Lung (tissue), 12 donors: Measurements from ENCODE around the gene AGRP. TPM values are rescaled to one million over a fixed set of nuclear protein-coding genes. Genes with fewer than 3 reads are reported as not detected.

Experiments
- ATAC-seq: fragments of 200-7000 bp; cut with Tn5 transposase; one replicate; pipeline ENCODE4 v1.9.1; 2020; ENCODE audit warnings: moderate number of reproducible peaks; ENCODE audit not compliant: insufficient read depth, low FRiP score
- DNase-seq, 3 donors: peaks; one replicate each; pipeline ENCODE4 v3.0.0-alpha.2; 2013 to 2017
- H3K27ac ChIP-seq, 2 donors: one replicate each; pipeline ENCODE4 v1.5.1; 2013; ENCODE audit warnings: mild to moderate bottlenecking in 2 of 2, moderate library complexity in 2 of 2, control low read depth in 1 of 2, inconsistent platforms in 1 of 2, low read depth in 1 of 2, low read length in 1 of 2
- H3K27me3 ChIP-seq, 3 donors: one replicate each; pipeline ENCODE4 v1.5.1; 2013; ENCODE audit warnings: low read length in 2 of 3; ENCODE audit not compliant: control insufficient read depth in 3 of 3, insufficient read depth in 3 of 3
- H3K36me3 ChIP-seq, 4 donors: one replicate each; pipeline ENCODE4 v1.5.1; 2013; ENCODE audit warnings: low read length in 4 of 4, mild to moderate bottlenecking in 1 of 4, moderate library complexity in 1 of 4; ENCODE audit not compliant: control insufficient read depth in 4 of 4, insufficient read depth in 4 of 4
- H3K4me1 ChIP-seq, 5 donors: one replicate each; pipeline ENCODE4 v1.5.1; 2013; ENCODE audit warnings: low read length in 5 of 5, mild to moderate bottlenecking in 2 of 5, moderate library complexity in 1 of 5; ENCODE audit not compliant: control insufficient read depth in 5 of 5, insufficient read depth in 5 of 5
- H3K4me3 ChIP-seq: one replicate; pipeline ENCODE4 v1.5.1; 2013; ENCODE audit warnings: mild to moderate bottlenecking, control low read depth, moderate library complexity
- H3K9ac ChIP-seq, 2 donors: one replicate each; pipeline ENCODE4 v1.5.1; 2013; ENCODE audit warnings: low read length in 2 of 2, control low read depth in 1 of 2; ENCODE audit not compliant: insufficient read depth in 1 of 2
- H3K9me3 ChIP-seq, 4 donors: one replicate each; pipeline ENCODE4 v1.5.1; 2013; ENCODE audit warnings: low read length in 3 of 4, mild to moderate bottlenecking in 1 of 4, moderate library complexity in 1 of 4; ENCODE audit not compliant: control insufficient read depth in 4 of 4, insufficient read depth in 3 of 4
- WGBS, 2 donors: extraction: QIAGEN DNeasy Blood & Tissue Kit; methylation state at CpG; one replicate each; pipeline ENCODE4 v1.1.7; 2013; 5-methylcytosine and 5-hydroxymethylcytosine counted together
- polyA plus RNA-seq, 2 donors: library from polyadenylated mRNA; stranded (reverse); fragments of 200-250 nt; gene quantifications; one replicate each; pipeline ENCODE4 v1.2.1, GENCODE V29; 2013
- total RNA-seq, 2 donors: library from RNA; depleted of rRNA in 1 of 2; stranded (reverse); fragments of >200 nt in 1 of 2; gene quantifications; one replicate each; pipeline ENCODE4 v1.2.1, GENCODE V29; 2014 to 2021
- TF ChIP-seq, protein P1 (sequence below): IDR thresholded peaks from 2 replicates; pipeline ENCODE4 v1.5.1; 2012; ENCODE audit warnings: mild to moderate bottlenecking; ENCODE audit errors: control extremely low read depth, extremely low read depth
- donor health status: control.
- donor health status: control.
- donor health status: Bipolar disorder and iron deficiency.
- donor health status: healthy.
- donor health status: DM: yes; HTN: yes; CAD: no.

The AGRP gene
- total and polyA plus RNA-seq, 4 donors, result 0.97 to 8.3 (median 1.4) TPM; not detected in 1

DNA sequence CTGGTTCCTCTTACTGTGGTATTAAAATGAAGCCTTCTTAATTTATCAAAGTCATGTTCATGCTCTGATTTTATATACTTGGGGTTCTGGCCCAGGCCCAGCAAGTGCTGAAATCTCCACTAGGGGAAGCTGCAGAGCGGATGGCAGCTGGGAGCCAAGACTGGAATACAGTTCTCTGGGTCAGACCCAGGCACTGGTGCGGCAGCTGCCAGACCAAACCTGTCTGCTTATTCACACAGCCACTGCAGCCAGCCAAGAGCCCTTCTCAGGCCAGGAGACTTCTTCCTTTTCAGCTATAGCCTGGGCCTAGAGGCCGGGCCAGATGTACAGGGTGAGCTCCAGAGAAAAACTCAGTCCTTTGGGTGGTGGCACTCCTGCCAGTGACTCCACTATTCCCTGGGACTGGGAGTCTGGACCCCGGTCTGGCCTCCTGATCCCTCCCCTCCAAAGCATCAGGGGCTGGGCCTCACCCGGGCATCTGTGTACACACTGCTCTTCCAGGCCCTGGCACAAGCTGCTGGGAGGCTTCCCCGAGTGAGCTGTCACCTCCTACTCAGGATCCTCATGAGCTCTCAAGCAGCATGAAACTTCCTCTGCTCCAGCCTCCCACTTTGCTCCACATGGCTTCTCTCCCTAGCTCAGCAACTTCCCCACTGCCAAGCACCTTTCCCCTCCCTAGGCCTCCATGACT lies 26.8 kb downstream of the AGRP start:
- TF ChIP-seq, protein P1, sequence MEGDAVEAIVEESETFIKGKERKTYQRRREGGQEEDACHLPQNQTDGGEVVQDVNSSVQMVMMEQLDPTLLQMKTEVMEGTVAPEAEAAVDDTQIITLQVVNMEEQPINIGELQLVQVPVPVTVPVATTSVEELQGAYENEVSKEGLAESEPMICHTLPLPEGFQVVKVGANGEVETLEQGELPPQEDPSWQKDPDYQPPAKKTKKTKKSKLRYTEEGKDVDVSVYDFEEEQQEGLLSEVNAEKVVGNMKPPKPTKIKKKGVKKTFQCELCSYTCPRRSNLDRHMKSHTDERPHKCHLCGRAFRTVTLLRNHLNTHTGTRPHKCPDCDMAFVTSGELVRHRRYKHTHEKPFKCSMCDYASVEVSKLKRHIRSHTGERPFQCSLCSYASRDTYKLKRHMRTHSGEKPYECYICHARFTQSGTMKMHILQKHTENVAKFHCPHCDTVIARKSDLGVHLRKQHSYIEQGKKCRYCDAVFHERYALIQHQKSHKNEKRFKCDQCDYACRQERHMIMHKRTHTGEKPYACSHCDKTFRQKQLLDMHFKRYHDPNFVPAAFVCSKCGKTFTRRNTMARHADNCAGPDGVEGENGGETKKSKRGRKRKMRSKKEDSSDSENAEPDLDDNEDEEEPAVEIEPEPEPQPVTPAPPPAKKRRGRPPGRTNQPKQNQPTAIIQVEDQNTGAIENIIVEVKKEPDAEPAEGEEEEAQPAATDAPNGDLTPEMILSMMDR, result no peak
- H3K27ac ChIP-seq, result peak overlapping the region in 1 of 2 donors; percentile 23

DNA sequence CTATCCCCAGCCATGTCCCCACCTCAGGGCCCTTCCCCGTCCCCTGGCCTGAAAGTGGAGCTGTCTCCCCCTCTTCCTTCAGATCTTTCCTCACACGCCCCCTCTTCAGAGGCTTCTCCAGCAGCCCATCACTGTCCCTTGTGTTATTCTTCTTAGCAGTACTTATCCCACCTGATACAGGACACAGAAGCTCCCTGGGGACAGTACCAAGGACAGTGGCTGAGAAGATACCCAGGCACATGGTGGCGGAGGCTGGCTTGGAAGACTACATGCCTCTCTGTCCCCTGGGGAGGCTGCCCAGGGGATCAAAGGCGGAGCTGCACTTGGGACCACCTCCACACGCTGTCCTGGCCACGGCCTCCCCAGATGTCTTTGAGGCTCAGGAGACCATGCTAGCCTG lies 28.5 kb downstream of the AGRP start:
- TF ChIP-seq, protein P1, result no peak
- WGBS, 2 donors, result 96% methylated on average over 6 of the region's 6 CpGs
- DNase-seq (no peak), ATAC-seq (no peak)
- H3K36me3 ChIP-seq, result peaks cover 0 to 37% (median 4%) of the 10 kb centered on the region in 4 donors
- no peaks in the 10 kb centered on the region for H3K9me3 ChIP-seq
- no peak overlapping the region for H3K27ac ChIP-seq
- H3K4me1 ChIP-seq, result peaks cover 14 to 60% (median 33%) of the 10 kb centered on the region in 5 donors
- no peaks in the 10 kb centered on the region for H3K27me3 ChIP-seq
- H3K9ac ChIP-seq, result no peak overlapping the region
- no peak overlapping the region for H3K4me3 ChIP-seq

More for the DNA sequence above, 26.8 kb downstream of the AGRP start:
- Histone ChIP-seq H3K36me3 (peaks cover 0 to 30% (median 4%) of the 10 kb centered on the region in 4 donors), H3K9ac (no peak overlapping the region), H3K4me3 (no peak overlapping the region), H3K4me1 (peaks cover 12 to 62% (median 29%) of the 10 kb centered on the region in 5 donors), H3K9me3 (no peaks in the 10 kb centered on the region), H3K27me3 (no peaks in the 10 kb centered on the region)
- 56 to 76% methylated on average over 6 of the region's 6 CpGs for WGBS, 2 donors
- DNase-seq, result no peak
- ATAC-seq, result no peak

DNA sequence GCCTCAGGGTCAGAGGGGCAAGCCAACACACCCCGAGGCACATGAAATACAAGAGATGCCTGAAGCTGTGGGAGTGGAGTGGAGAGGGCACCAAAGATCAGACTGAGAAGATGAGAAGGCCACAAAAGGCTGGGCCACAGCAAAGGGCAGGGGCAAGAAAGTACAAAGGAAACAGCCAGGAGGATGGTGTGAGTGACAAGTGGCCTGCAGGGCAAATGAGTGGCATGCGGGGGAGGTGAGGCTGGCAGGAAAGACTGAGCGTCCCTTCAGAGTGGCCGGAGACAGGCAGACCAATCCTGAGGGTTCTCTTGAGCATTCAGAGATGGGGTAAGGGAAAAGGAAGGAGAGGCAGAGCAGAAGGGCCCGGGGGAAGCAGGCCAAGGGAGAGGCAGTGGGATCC lies 29.2 kb downstream of the AGRP start:
- no peak for DNase-seq
- H3K4me1 ChIP-seq, result peaks cover 14 to 60% (median 40%) of the 10 kb centered on the region in 5 donors
- no peak overlapping the region for H3K9ac ChIP-seq
- 74 to 88% methylated on average over 5 of the region's 5 CpGs for WGBS, 2 donors
- ATAC-seq, result no peak
- no peaks in the 10 kb centered on the region for H3K27me3 ChIP-seq
- peak overlapping the region in 1 of 2 donors; percentile 10 for H3K27ac ChIP-seq
- H3K36me3 ChIP-seq, result peaks cover 0 to 39% (median 4%) of the 10 kb centered on the region in 4 donors
- H3K4me3 ChIP-seq, result no peak overlapping the region
- no peaks in the 10 kb centered on the region for H3K9me3 ChIP-seq
- TF ChIP-seq, protein P1, result no peak
